Right cardiac atrium (tissue), 5 donors: ENCODE data around the gene PLAC8L1. TPM values are rescaled to one million over a fixed set of nuclear protein-coding genes. Genes with fewer than 3 reads are reported as not detected.
A peak's percentile ranks its signal among the peaks of the same experiment; 100 is the strongest.

Experiments used
- ATAC-seq, 2 donors: fragments of 200-7000 bp; cut with Tn5 transposase; one replicate each; pipeline versions ENCODE4 v1.8.0 to v1.9.1; 2020; ENCODE audit warnings: moderate library complexity in 2 of 2, mild to moderate bottlenecking in 1 of 2
- DNase-seq, 3 donors: peaks; one replicate each; pipeline ENCODE4 v3.0.0-alpha.2; 2020
- H3K27ac ChIP-seq: one replicate; pipeline ENCODE4 v1.5.1; 2013; ENCODE audit warnings: mild to moderate bottlenecking, low read length, control low read depth, moderate library complexity
- H3K27me3 ChIP-seq: one replicate; pipeline ENCODE4 v1.6.1; 2013; ENCODE audit not compliant: control insufficient read depth, insufficient read depth
- H3K4me1 ChIP-seq: one replicate; pipeline ENCODE4 v1.6.1; 2013; ENCODE audit warnings: low read length; ENCODE audit not compliant: control insufficient read depth, insufficient read depth
- H3K4me3 ChIP-seq: one replicate; pipeline ENCODE4 v1.5.1; 2013; ENCODE audit warnings: low read length, control low read depth
- H3K9me3 ChIP-seq: one replicate; pipeline ENCODE4 v1.6.1; 2013; ENCODE audit warnings: low read length; ENCODE audit not compliant: control insufficient read depth
- WGBS: extraction: QIAGEN DNeasy Blood & Tissue Kit; methylation state at CpG from one replicate; pipeline ENCODE4 v1.1.7; 2013; 5-methylcytosine and 5-hydroxymethylcytosine counted together
- intact Hi-C, 4 donors: fragments of 100-400 bp; cut with DNase I; formaldehyde crosslinking; loops; one replicate each; pipeline versions ENCODE4 v1.11.0 to v1.14.0; 2022 to 2023
- polyA plus RNA-seq: library from polyadenylated mRNA; stranded (reverse); fragments of 200-250 nt; gene quantifications from one replicate; pipeline ENCODE4 v1.2.3, GENCODE V29; 2013
- total RNA-seq, 4 donors: library from RNA; stranded (reverse); fragmentation: NEBNext Ultra II Directional; extraction: Animal tissue kit (Norgen Biotek cat#: 25700); gene quantifications; one replicate each; pipeline ENCODE4 v1.2.1, GENCODE V29; 2021
- donor health status: healthy with polysubstance abuse.
- donor health status: DM: no; HTN: yes; CAD: no.
- donor health status: DM: no; HTN: no; CAD: no.
- donor health status: DM: no; HTN: yes; CAD: no; lungs with severe emphysema.
- donor health status: DM: yes; HTN: yes; CAD: no.

Gene PLAC8L1
- total and polyA plus RNA-seq, 5 donors, result 0.23 TPM; not detected in 4

DNA sequence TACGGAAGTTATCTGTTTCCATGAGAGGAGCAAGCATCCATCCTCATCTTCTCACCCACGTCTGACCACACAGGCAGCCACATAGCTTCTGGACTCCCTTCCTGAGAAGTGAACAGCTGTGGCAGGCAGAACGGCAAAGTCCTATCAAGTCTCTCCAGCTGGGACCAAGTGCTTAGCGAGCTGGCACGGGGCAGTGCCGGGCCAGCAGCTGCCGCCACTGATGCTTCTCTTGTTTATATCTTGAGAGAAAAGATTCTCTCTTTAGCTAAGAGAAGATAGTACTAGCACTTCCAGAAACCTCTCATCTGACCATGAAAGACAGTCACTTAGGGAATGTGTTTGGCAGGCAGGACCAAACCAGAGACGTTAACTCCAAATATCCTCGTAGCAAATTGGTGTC is 37.2 kb downstream of the PLAC8L1 start:
- ATAC-seq, result peak; percentile 37 to 53
- DNase-seq, result peak in 1 of 3 donors; percentile 69
- intact Hi-C loops, result no loop called here
- Histone ChIP-seq H3K4me3 (no peak overlapping the region), H3K4me1 (peaks cover 6% of the 10 kb centered on the region), H3K27ac (peak overlapping the region; percentile 76), H3K9me3 (no peaks in the 10 kb centered on the region), H3K27me3 (no peaks in the 10 kb centered on the region)
- 48% methylated on average over 9 of the region's 9 CpGs for WGBS

DNA sequence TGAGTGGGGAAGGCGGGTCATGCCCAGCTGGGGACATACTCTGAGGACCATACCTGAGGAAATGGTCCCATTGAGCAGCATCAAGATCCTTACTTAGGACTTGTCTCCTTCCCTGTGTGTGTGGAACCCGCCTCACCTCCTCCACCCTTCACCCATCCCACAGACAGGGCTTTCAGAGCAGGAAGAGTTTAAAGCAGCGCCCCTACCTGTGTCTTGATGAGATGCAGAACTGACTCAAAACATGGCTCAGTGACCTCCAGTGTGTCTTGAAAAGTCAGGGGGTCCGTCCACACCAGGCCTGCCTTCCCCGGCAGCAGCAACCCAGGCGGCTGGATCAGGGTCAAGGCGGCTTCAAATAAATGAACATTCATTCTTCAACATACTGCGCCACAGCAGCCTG is 38.4 kb downstream of the PLAC8L1 start:
- intact Hi-C loops, result no loop called here
- Histone ChIP-seq H3K27me3 (no peaks in the 10 kb centered on the region), H3K9me3 (no peaks in the 10 kb centered on the region), H3K4me3 (no peak overlapping the region), H3K27ac (peak overlapping the region; percentile 76), H3K4me1 (peaks cover 6% of the 10 kb centered on the region)
- DNase-seq (no peak), ATAC-seq (no peak)
- WGBS, result 93% methylated on average over 8 of the region's 8 CpGs

DNA sequence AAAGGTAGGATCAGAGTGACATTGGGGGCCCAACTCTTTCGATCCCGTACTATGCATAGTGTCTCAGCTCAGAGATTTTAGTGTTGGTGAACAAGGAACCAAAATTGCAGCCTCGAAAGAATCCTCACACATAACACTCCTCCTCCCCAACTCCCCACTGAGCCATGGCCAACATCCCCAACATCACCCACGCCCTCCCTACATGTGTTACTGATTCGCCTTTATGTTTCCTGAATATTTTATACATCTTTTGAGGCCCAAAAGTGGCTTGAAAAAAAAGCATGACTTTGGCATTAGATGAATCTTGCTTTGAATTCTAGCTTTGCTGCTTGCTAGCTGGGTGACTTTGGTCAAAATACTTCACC is 45.2 kb downstream of the PLAC8L1 start:
- Histone ChIP-seq H3K27me3 (no peaks in the 10 kb centered on the region), H3K9me3 (no peaks in the 10 kb centered on the region), H3K4me3 (peak overlapping the region; percentile 13), H3K27ac (peak overlapping the region; percentile 59), H3K4me1 (no peaks in the 10 kb centered on the region)
- ATAC-seq (no peak), DNase-seq (no peak)
- intact Hi-C loops, result no loop called here
- WGBS, result 79% methylated on average over 5 of the region's 5 CpGs

DNA sequence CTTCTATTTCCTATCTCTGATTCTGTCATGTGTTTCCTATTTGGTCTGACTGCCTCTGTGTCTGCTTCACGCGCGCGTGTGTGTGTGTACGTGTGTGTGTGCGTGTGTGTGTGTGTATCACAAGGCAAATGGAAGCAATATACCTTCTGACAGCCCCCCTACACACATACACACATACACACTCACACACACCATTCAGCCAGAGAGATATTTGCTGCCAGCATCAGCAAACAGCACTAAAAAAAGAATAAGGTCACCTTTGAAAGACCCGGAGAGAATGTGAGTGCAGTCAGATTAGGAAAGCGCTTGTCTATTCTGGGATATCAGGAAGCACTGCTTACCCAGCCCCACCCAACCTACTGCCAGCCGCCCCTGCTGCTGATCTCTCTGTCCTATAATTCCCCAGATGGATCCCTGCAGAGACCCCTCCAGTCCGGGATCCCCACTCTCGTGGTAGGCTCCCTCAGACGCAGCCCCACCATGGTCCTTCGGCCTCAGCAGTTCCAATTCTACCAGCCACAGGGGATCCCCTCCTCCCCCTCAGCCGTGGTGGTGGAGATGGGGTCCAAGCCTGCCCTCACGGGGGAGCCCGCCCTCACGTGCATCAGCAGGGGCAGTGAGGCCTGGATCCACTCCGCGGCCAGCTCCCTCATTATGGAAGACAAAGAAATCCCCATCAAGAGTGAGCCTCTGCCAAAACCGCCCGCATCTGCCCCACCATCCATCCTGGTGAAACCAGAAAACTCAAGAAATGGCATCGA is 45.7 kb downstream of the PLAC8L1 start:
- ATAC-seq (peak; percentile 86 to 87), DNase-seq (peak; percentile 43 to 83 (median 81))
- Histone ChIP-seq H3K4me1 (no peaks in the 10 kb centered on the region), H3K4me3 (peak overlapping the region; percentile 13), H3K9me3 (no peaks in the 10 kb centered on the region), H3K27me3 (no peaks in the 10 kb centered on the region), H3K27ac (peak overlapping the region; percentile 95)
- intact Hi-C loops, result loop anchor here in 2 of 4 donors (10.0 kb wide), 2 partner anchors 55 to 375 kb away; no protein-coding TSS in a partner anchor
- 51% methylated on average over 22 of the region's 22 CpGs for WGBS

DNA sequence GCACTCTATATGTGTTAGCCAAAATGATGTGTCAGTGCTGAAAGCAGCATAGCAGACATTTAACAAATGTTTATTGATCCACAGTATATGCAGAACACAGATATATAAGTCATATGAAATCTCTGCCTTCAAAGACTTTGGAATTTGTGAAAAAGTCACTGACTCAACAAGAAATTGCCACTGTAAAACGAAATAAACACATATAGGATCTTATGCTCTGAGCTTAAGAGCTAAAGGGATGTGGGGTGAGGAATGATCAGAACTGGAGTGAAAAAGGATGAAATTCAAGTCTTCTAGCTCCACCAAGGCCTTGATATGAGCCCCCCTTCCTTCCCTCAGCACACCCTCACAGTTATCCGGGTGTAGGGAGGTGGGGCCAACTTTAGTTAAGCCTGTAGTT is 49.9 kb downstream of the PLAC8L1 start:
- DNase-seq (no peak), ATAC-seq (no peak)
- Histone ChIP-seq H3K4me3 (no peak overlapping the region), H3K27ac (no peak overlapping the region), H3K9me3 (no peaks in the 10 kb centered on the region), H3K27me3 (no peaks in the 10 kb centered on the region), H3K4me1 (no peaks in the 10 kb centered on the region)
- intact Hi-C loops, result loop anchor here in 2 of 4 donors (10.0 kb wide), 2 partner anchors 59 to 371 kb away; no protein-coding TSS in a partner anchor
- WGBS, result 77% methylated on average over 2 of the region's 2 CpGs

DNA sequence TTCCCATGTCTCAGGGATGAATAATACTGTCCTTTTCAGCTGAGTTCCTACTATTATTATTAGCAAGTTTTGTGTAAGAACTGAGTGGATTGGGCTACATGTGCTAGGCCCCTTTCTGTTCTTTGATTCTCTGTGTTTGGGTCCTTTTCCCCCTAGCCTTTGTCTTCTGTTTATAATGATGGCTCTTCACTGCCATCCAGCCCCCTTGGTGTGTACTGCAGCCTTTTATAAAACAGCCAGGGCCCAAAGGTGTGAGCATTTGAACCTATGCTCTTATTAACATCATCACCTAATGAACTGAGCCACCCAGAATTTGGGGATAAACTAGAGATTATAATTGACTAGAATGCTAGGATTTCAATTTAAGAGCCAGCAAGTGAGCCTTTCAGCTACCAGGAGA is 52.6 kb downstream of the PLAC8L1 start:
- Histone ChIP-seq H3K27me3 (no peaks in the 10 kb centered on the region), H3K4me3 (no peak overlapping the region), H3K27ac (no peak overlapping the region), H3K9me3 (no peaks in the 10 kb centered on the region), H3K4me1 (no peaks in the 10 kb centered on the region)
- no peak for ATAC-seq
- DNase-seq, result no peak
- intact Hi-C loops, result loop anchor here in 2 of 4 donors (10.0 kb wide), 2 partner anchors 62 to 368 kb away; no protein-coding TSS in a partner anchor

DNA sequence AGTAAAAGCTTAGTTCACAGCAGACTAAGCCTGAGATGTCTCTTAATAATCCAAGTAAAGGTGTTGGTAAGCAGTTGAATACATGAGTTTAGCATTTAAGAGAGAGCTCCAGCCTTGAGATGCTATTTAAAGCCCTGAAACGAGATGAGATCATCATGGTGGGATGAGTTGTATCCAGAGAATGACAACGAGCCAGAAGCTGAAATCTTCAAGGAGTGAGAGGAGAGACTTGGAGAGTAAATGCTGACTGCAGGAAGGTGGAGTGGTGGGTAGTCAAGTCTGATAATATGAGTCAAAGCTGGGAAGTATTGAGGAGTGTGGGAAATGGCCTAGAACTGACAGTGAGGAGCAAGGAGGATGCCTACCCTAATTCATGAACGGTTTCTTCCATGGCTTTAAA is 53.7 kb downstream of the PLAC8L1 start:
- Histone ChIP-seq H3K27me3 (no peaks in the 10 kb centered on the region), H3K4me3 (no peak overlapping the region), H3K27ac (no peak overlapping the region), H3K4me1 (no peaks in the 10 kb centered on the region), H3K9me3 (no peaks in the 10 kb centered on the region)
- intact Hi-C loops, result loop anchor here in 2 of 4 donors (10.0 kb wide), 2 partner anchors 63 to 367 kb away; no protein-coding TSS in a partner anchor
- DNase-seq, result no peak
- no peak for ATAC-seq
- WGBS, result 47% methylated on average over 3 of the region's 3 CpGs

DNA sequence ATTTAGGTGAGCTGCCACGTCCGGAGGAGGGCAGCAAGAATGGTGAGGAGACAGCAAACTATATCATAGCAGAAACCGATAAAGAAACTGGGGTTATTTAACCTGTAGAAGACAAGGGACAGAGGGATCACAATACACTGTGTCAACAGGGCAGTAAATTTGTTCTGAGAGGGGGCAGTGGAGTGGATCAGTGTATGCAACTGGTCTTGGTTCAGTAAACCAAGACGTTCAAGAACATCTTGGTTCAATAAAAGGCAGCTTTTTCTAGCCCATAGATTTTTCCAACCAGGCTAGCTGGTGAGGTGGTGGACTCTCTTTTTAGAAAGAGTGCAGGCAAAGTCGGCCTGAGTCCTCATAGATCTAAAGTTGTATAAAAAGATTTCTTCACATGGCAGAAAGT is 55.3 kb downstream of the PLAC8L1 start:
- WGBS, result 73% methylated on average over 5 of the region's 5 CpGs
- DNase-seq (no peak), ATAC-seq (no peak)
- no peaks in the 10 kb centered on the region for H3K4me1 ChIP-seq
- H3K27me3 ChIP-seq, result no peaks in the 10 kb centered on the region
- no peaks in the 10 kb centered on the region for H3K9me3 ChIP-seq
- no peak overlapping the region for H3K27ac ChIP-seq
- intact Hi-C loops, result loop anchor here in 2 of 4 donors (10.0 kb wide), 2 partner anchors 65 to 365 kb away; no protein-coding TSS in a partner anchor
- H3K4me3 ChIP-seq, result no peak overlapping the region

DNA sequence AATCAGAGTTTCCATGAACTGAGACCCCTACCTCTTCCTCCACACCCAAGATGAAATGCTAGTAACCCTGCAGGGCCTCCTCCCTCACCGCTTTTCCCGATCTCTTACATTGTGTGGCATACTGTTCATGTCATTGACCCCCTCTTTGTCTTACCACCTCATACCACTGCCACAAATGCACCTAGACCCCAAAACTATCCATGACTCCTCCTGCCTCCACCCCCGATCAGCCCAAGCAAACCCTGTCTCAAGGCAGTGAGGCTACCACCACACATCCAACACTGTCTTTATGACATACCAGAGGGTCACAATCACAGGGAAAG is 55.7 kb downstream of the PLAC8L1 start:
- Histone ChIP-seq H3K4me1 (no peaks in the 10 kb centered on the region), H3K4me3 (no peak overlapping the region), H3K27ac (no peak overlapping the region), H3K27me3 (no peaks in the 10 kb centered on the region), H3K9me3 (no peaks in the 10 kb centered on the region)
- WGBS, result 47% methylated on average over 3 of the region's 3 CpGs
- ATAC-seq (no peak), DNase-seq (no peak)
- intact Hi-C loops, result loop anchor here in 2 of 4 donors (5.0 to 10.0 kb wide), 4 partner anchors 65 to 1842 kb away; partner anchors contain the start of gene PRELID2 (in 2 of the 2)

DNA sequence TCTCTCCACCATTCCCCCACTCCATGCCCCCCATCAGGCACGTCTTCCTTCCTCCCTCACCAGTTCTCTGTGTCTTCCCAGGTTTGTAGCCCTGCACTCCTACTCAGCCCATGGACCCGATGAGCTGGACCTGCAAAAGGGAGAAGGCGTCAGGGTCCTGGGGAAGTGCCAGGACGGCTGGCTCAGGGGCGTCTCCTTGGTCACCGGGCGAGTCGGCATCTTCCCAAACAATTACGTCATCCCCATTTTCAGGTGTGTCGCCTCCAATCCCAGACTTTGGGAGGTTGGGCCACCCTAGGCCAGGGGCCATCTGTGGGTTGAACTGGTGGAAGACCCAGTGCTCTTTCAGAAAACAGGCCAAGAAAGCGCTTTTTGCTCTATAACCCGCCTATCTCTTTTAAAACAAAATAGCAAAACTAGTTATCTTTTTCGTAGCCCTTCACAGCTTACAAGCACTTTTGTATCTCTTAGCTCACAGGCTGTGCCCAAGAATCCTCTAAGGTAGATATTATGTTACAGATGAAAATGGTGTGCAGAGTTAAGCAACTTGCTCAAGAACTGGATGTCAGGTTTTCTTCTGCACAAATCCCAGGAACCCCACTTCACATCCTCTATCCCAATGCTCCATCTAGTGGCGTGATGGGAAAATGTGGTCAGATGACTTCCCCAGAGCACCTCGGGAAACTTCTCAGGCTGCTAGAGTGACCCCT is 56.2 kb downstream of the PLAC8L1 start:
- DNase-seq, result no peak
- H3K27me3 ChIP-seq, result no peaks in the 10 kb centered on the region
- H3K4me1 ChIP-seq, result no peaks in the 10 kb centered on the region
- WGBS, result 70% methylated on average over 15 of the region's 15 CpGs
- H3K27ac ChIP-seq, result no peak overlapping the region
- H3K9me3 ChIP-seq, result no peaks in the 10 kb centered on the region
- no peak overlapping the region for H3K4me3 ChIP-seq
- intact Hi-C loops, result loop anchor here in 2 of 4 donors (5.0 to 10.0 kb wide), 2 partner anchors 214 to 1842 kb away; partner anchors contain the start of gene PRELID2 (in 2 of the 2)
- peak; percentile 42 to 73 for ATAC-seq

DNA sequence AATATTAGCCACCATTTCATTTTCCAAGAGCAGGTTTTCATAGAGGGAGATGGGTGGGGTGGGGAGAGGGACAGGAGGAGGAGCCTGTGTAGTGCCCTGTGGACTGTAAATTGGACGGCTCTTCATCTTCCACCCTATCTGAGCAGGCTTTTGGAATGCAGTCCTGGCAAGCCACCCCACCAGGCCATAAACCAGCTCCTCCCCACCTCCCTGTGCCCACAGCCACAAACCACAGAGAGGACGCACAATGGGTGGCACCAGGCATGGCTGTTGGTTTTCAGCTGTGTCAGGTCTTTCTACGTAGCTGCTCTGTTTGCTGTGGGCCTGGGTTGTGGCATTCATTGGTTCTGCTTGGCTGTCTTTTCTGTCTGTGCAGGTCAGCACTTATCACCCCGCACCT is 58.0 kb downstream of the PLAC8L1 start:
- H3K27ac ChIP-seq, result no peak overlapping the region
- H3K27me3 ChIP-seq, result no peaks in the 10 kb centered on the region
- no peaks in the 10 kb centered on the region for H3K9me3 ChIP-seq
- ATAC-seq, result peak; percentile 40 to 79
- no peak overlapping the region for H3K4me3 ChIP-seq
- WGBS, result 68% methylated on average over 4 of the region's 4 CpGs
- peak in 1 of 3 donors; percentile 57 for DNase-seq
- H3K4me1 ChIP-seq, result no peaks in the 10 kb centered on the region
- intact Hi-C loops, result loop anchor here in 2 of 4 donors (5.0 to 10.0 kb wide), 2 partner anchors 213 to 1840 kb away; partner anchors contain the start of gene PRELID2 (in 2 of the 2)
